ENCODE data around the gene ANO2.

The ANO2 gene

GRCh38 chr12:5521456-5522325 is 423.4 kb downstream of the ANO2 start:
- no peak for TF ChIP-seq POLR2A (IDR thresholded peaks at IDR 0.05; ENCODE audit: low read length)
- no peak for TF ChIP-seq GATA1 (IDR thresholded peaks at IDR 0.05; ENCODE audit: low read depth, low read length)
- no peak for DNase-seq

GRCh38 chr12:5520831-5521230 is 424.2 kb downstream of the ANO2 start:
- no peak for TF ChIP-seq GATA1 (IDR thresholded peaks at IDR 0.05; ENCODE audit: low read depth, low read length)
- no peak for TF ChIP-seq POLR2A (IDR thresholded peaks at IDR 0.05; ENCODE audit: low read length)

DNA sequence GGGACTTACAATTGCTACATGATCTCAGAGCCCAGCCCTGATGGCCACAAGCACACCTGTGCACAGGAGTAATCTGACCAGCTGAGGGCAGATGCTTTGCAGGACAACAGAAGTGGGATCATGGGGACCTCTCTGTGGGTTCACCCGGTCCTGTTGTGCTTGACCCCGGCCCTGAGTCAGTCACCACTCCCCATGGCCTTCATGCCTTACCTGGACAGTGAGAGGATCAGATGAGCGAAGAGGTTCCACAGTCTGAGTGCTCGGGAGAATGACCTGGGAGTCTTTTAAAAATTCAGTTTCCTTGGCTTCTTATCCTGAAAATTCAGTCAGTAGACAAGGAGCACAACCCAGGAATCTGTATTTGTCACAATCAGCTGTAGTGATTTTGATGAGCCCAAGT is 425.0 kb downstream of the ANO2 start:
- TF ChIP-seq POLR2A (IDR thresholded peaks at IDR 0.05; ENCODE audit: low read length), result no peak
- no peak for TF ChIP-seq GATA1 (IDR thresholded peaks at IDR 0.05; ENCODE audit: low read depth, low read length)
- DNase-seq, result no peak

More at GRCh38 chr12:5520831-5521230, 424.2 kb downstream of the ANO2 start:
- DNase-seq, result no peak

DNA sequence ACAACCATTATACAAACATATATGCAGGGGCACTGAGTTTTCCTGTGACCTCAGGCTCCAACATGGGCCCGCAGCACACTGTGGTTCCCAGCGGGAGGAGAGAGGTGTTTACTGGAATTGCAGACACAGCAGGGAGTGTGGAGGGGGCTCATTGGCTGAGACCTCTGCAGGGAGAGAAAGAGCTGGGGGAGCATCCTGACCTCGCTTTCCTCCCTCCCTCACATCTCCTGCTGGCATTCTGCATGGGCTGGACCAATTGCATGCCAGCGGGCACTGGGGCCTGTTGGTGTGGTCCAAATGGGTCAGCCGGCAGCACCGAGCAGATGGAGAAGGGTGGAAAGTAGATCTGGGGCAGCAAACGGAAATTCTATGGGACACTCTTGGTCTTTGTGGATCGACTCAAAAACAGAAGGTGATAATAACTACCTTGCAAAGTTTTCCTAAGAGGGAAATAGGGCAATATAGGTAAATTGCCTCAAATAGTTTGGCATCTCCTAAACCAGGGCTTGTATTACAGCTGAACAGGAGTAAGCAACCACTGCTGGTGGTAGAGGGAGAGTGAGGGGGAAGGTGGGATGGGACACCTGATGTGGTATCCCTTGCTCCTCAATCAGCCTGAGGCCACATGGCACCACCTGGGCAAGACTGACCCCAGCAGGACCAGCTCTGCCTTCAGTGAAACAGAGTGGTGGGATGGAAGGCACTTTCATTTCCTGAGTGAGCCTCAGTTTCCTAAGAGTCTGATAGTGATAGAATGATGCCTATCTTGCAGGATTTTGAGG is 426.3 kb downstream of the ANO2 start:
- no peak for TF ChIP-seq POLR2A (IDR thresholded peaks at IDR 0.05; ENCODE audit: low read length)
- no peak for TF ChIP-seq GATA1 (IDR thresholded peaks at IDR 0.05; ENCODE audit: low read depth, low read length)
- no peak for DNase-seq

DNA sequence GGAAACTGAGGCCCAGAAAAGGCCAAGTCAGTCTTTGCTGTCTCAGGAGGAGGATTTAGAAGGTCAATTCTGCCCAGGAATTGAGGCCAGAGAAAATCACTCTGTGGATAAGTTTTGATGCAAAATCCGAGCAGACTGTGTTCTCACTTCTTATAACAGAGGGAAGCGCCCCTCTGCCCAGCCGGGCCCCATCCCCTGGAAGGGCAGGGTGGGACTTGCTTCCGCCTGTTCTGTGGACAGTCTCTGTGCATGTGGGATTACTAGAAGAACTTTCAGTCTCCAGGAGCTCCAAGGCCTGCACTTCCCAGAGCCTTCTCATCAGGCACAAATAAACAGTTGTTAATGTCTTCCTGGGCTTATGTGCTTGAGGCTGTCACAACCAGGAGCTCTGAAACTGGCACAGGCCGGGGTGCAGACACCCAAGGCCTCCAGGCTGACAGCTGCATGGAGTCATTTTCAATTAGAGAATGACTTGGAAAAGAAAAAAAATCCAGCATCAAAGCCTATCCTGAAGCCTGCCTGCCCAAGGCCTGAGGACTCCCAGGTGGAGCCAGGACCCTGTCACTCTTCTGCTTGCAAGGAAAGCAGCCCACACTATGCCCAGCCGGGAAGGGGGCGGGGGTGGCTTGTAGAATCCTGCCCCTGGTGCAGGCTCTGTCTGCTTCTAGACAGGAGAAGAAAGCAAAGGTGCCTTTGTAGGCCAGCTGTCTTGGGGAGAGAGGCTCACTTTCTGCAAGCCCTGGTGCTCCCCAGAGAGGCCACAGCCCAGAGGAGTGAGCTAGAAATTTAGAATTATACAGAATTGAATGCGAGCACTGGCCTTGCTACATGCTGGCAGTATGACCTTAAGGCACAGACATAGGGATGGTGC is 428.5 kb downstream of the ANO2 start:
- TF ChIP-seq GATA1 (IDR thresholded peaks at IDR 0.05; ENCODE audit: low read depth, low read length), result no peak
- no peak for TF ChIP-seq POLR2A (IDR thresholded peaks at IDR 0.05; ENCODE audit: low read length)
- DNase-seq, result no peak

DNA sequence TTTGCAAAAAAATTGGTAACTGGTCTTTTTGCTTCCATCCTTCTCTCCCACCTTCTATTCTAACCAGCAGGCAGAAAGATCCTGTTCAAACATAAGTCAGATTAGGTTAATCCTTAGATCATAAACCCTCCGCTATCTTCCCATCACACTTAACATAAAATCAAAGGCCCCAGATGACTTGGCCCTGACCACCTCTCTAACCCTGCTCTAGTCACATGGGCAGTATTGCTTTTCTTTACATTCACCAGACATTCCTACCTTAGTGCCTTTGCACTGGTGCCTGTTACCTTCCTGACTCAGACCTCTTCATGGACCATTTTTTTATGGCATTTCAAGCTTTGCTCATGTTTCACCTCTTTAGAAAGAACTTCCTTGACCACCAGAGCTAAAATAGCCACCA is 429.6 kb downstream of the ANO2 start:
- TF ChIP-seq POLR2A (IDR thresholded peaks at IDR 0.05; ENCODE audit: low read length) (no peak), GATA1 (IDR thresholded peaks at IDR 0.05; ENCODE audit: low read depth, low read length) (no peak)
- no peak for DNase-seq

DNA sequence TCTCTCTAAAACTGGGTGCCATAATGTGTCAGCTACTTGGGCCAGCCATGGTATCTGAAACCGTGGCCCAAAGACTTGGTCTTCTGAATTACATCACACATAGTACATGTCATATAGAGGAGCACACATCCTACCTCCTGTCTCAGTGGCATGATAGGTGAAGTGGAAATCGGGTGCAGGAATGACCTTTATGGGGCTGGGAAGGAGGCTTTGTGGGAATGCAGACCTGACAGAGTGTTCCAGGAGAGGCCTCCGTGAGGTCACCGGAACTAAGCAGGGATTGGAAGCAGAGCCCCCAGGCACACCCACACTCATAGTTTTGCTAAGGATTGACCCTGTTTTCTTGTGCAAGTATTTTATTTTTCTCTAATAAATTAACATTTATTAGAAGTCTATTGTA is 430.5 kb downstream of the ANO2 start:
- TF ChIP-seq GATA1 (IDR thresholded peaks at IDR 0.05; ENCODE audit: low read depth, low read length) (no peak), POLR2A (IDR thresholded peaks at IDR 0.05; ENCODE audit: low read length) (no peak)

GRCh38 chr12:5514016-5514415 is 431.0 kb downstream of the ANO2 start:
- no peak for DNase-seq
- no peak for TF ChIP-seq POLR2A (IDR thresholded peaks at IDR 0.05; ENCODE audit: low read length)
- TF ChIP-seq GATA1 (IDR thresholded peaks at IDR 0.05; ENCODE audit: low read depth, low read length), result no peak

More for the DNA sequence above, 430.5 kb downstream of the ANO2 start:
- DNase-seq, result no peak

DNA sequence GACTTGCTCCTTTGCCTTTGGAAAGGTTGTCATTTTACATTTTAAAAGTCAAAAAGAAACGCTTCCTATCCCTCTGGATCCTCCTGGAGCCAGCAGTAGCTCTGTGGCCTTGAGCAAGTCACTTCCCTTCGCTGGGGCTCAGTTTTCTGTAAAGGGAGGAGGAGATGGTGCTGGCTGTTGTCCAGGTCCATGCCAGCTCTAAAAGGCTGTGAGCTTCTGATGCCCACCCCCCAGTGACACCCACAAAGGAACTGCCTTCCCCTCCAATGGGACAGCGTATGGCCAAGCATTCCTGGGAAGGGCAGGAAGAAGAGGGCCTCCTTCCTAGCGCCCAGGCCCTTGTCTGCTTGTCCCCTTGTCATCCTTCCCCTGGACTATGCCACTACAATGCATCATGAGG is 431.7 kb downstream of the ANO2 start:
- DNase-seq, result no peak
- TF ChIP-seq POLR2A (IDR thresholded peaks at IDR 0.05; ENCODE audit: low read length) (no peak), GATA1 (IDR thresholded peaks at IDR 0.05; ENCODE audit: low read depth, low read length) (no peak)
